GM21529 (cell line): ENCODE results near the gene BRD4.

ENCODE experiments used
- ATAC-seq: cut with Tn5 transposase; IDR thresholded peaks from one replicate; pipeline ENCODE4 v1.9.1; 2021; ENCODE audit not compliant: unreplicated experiment

Gene BRD4

DNA sequence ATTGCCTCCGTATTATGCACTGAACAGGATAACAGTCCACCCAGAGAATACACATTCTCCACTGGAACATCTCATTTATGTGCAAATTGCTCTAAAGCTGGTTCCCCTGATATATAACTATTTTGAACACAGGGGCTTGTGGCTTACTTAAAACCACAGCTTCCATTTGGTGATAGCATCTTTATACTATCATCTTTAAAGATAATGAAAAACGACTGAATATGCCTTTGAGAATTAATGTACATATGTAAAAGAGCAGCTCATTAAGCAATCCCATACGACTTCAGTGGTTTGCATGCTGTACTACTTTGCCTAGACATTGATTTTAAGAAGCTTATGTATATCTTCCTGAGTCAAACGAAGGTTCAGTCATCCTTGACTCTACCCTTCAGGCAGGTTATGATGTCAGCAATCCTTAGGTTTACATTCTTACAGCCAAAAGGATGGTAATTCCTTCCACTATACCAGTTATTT is 40.8 kb downstream of the BRD4 start:
- ATAC-seq = no peak

DNA sequence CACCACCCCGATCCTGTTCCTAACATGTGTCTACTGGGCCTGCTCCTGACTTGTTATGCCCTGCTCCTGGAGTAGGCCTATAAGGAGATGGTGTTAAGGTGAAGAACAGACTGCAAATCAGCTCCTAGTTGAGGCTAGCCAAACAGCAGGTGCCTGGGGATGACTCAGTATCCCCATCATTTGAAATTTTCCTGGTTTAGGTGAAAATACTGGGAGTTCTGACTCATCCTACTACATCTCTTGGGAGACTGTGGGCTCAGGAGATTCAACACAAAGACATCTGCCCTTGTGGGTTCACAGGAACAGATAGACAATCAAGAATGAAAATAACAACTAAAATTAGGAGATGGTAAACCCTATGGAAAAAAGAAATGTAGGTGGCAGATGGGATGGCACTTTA is 41.2 kb downstream of the BRD4 start:
- ATAC-seq = no peak

DNA sequence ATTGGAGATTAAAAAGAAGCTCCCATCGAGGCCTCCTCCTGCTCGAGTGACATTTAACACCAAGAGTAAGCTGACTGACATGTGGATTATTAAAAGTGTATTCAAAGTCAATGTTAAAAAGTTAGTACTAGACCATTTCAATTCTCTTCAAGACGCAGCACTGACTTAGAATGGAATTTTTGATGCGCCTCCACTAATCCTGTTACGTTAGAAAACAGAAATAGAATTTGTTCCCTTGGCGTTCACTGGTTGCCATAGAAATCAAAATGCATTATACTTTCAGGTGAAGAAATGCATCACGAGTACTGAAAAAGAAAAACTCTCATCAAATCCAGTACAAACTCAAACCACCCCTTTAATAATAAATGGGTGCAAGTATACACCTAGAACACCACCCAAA is 42.2 kb downstream of the BRD4 start:
- no peak for ATAC-seq

DNA sequence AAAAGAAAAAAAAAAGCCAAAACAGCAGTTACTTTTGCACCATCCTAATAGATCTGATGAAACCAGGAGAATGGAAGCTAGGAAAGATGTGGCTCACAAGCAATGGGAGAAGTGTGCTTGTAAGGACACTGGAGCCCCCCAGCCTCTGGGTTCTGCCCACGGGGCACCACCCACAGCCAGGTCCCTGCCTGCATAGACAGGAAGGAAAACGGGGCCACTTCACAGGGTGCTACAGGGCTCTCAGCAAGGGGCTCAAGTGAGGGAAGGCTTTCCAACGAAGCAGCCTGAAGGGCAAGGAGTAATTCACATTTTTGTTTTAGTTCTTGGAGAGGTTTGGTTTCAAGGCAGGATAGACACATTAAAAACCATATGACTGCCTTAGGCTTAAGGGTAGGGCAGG is 42.7 kb downstream of the BRD4 start:
- no peak for ATAC-seq

DNA sequence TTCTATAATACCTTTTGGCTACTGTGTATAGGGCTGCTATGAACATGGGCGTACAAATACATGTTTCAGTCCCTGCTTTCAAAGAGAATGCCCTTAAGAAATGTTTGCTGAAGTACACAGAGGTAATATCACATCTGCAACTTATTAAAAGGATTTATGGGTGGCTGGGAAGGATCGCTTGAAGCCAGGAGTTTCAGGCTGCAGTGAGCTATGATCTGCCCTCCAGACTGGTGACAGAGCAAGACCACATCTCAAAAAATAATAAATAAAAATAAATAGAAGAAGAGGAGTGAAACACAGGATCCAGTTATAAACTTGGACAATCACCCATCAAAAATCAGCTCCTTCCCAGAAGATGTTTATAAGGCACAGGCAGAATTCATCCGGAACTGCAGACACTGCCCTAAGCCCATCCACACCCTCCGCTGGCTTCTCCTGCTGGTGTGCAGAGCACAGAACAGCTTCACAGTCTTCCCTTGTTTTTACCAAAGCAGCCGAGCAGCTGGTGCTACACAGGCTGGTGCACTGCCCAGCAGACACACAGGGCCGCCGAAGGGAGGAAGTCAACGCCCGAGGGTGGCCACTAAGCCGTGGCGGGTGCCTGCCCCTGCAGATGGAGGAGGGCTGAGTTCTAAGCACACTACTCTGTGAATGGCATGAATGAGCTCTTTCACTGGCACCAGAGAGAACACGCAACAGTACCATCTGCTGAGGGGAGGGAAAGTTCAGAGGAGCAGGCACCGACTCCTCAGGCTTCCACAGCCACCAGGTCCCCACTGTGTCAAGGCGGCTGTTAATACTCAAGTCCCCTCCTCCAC is 44.0 kb downstream of the BRD4 start:
- no peak for ATAC-seq

DNA sequence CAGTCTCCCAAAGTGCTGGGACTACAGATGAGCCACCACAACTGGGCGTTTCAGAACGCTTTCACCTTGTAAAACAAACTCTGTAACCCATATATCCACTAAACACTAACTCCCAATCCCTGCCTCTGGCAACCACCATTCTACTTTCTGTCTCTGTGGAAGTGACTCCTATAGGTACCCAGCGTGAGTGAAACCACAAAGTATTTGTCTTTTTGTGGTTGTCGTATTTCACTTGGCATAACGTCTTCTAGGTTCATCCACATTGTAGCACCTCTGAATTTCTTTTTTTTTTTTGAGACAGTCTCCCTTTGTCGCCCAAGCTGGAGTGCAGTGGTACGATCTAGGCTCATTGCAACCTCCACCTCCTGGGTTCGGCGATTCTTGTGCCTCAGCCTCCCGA is 44.8 kb downstream of the BRD4 start:
- no peak for ATAC-seq

DNA sequence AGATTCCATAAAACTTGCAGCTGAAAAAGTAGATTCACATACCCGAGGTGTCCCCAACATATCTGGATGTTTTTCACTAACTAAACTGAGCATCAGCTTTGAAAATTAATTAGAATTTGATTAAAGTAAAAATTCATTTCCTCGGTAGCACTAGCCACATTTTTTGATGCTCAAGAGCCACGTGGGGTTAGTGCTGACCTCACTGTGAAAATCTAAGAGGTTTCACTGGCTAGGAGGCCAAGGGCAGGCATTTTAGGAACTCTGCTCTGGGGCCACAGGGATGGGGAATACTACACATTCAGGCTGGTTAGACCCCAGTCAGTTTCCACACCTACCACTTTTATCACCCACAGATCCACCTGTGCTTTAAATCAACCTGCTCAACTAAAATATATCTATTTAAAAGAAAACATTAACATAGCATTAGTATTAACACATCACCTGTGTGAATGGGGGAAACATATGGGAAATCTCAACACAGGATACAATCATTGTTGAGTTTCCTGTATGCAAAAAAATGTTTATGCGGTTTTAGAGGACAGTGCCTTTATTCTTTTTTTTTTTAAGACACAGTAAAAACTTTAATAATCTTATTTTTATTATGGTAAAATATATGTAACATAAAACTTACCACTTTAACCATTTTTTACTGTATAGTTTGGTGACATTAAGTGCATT is 45.5 kb downstream of the BRD4 start:
- no peak for ATAC-seq

DNA sequence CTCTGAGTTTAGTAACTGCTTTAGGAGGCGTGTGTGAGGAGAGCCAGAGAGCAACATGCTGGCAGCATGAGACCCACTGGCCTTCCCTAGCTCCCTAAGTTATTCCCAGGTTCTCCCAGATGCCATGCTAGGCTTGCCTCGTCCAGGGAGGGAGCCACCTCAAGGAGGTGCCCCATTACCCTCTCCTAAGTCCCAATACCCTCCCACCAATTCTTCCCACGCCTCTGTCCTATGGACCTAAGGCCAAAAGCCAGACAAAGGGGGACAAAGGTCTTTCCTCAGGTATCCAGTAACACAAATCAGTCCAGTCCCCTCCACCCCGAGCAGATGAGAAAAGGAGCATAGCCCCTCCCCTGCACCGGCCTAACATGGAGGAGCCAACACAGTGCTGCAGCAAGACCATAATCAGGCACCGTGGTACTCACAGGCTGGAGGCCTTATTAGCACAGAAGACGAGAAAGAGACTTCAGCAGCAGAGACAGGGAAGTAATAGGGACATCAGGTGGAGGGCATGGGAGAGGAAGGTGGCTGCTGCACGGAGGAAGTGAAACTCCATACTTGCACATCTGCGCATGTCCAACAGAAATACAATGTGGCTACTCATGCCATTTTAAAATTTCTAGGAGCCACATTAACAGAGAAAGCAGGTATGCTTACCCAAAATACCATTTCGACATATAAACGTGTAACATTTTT is 46.3 kb downstream of the BRD4 start:
- ATAC-seq = no peak

DNA sequence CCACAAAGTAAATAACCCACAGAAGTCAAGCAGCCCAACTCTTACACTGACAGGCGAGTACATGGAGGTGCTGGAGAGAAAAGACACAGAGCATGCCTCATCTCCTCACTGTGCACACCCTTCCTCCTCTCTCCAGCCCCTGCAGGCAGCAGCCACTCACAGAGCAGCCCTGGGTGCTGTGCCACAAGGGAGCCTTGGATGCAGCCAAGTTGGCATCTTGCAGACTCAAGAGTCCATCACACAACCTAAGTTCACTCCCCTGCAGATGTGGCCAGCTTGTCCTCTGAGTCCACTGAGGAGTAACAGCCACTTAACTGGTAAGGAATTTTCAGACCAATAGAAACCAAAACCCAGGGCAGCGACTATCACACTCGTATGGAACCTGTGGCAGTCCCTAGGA is 47.4 kb downstream of the BRD4 start:
- no peak for ATAC-seq

DNA sequence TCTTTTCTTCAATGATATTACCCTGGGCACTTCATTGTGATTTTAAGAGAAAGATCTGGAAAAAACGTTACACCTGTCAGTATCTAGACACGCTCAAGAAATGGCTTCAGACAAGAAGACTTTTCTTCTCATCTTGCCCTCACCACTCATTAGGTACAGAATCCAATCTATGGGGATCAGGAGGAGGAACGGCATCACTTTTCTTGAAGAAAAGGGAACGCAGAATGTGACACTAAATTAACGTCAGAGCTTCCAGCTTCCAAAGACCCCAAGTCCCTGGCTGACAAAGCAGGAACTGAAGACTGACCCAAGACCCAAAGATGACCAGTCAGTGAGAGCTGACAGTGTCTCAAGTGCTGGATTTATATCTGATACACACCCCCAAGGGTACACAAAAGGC is 48.2 kb downstream of the BRD4 start:
- no peak for ATAC-seq

DNA sequence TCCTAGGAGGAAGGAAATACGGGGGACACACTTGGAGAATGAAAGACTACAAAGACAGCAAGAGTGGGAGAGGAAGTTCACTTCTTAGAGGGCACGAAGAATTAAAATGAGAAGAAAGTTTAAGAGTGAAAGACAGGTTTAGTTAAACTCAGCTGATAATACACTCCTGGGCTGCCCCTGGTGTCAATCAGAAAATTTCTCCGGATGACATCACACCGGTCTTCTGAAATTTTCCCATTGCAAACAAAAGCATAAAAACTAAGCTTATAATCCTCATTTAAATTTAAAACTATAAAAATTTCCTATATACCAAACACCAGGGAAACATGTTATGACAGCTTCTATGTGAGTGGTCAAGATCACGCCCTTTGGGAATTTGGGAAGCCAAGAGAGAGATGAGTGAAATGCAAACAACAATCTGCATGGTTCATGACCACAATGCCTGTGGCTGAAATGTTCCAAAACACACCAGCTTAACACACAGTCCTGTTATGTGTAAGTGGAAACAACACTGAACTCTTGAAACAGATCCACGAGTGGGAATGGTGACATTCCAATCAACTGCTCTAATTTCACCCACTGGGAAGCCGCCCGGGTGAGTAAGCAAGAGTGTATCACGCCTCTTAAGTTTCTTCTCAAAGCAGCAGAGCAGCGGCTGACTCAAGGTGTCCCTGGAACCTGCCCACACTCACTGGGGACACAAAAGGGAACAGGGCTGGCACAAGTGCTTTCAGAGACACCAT is 49.0 kb downstream of the BRD4 start:
- no peak for ATAC-seq

DNA sequence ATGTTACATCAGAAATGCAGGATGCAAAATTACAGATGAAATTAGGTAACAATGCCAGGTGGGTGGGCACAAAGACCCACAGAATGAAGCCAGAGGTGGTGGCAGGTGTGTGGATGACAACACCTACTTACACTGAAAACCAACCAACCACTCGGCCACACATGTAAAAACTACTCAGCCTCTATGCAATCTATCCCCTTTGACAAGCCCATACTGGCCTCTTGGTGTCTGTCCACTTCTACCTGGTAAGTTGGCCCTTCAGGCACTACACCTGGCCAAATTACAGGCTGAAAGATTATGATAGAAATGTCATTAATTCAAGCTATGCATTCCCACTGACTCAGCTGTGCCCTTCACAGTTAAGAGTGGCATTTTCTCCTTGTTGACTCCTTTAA is 50.0 kb downstream of the BRD4 start:
- ATAC-seq = no peak

DNA sequence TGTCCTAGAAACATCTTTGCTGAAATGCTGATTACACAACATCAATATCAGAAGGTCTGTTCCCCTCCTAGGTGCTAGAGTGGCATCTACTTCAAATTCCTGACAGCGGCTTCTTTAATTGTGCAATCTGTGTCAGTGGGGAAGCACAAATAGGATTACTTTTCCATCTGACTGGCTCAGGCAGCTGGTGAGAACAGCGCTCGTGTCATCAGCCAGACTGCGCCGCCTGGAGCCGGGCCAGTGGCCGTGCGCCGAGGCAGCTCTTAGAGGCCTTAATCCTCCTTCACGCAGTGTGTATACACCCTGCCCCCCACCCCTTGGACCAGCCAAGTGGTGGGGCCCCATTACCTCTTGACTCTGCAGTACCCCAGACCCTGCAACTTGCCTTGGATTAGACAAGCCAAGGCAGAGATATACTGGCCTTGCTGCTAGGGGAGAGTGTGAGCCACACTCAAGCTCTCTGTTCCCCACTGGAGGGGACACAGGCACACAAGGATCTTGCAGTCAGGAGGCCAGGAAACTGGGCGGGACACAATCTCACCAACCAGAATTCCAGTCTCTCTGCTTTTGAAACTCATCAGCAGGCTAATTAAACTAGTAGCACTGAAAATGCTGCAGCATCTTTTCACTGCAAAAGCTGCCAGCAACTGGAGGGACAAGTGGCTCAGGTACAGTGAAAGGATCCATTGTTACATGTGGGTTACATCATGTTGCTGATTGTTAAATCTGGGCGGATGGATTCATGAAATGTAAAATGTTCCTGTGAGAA is 51.2 kb downstream of the BRD4 start:
- ATAC-seq = no peak

DNA sequence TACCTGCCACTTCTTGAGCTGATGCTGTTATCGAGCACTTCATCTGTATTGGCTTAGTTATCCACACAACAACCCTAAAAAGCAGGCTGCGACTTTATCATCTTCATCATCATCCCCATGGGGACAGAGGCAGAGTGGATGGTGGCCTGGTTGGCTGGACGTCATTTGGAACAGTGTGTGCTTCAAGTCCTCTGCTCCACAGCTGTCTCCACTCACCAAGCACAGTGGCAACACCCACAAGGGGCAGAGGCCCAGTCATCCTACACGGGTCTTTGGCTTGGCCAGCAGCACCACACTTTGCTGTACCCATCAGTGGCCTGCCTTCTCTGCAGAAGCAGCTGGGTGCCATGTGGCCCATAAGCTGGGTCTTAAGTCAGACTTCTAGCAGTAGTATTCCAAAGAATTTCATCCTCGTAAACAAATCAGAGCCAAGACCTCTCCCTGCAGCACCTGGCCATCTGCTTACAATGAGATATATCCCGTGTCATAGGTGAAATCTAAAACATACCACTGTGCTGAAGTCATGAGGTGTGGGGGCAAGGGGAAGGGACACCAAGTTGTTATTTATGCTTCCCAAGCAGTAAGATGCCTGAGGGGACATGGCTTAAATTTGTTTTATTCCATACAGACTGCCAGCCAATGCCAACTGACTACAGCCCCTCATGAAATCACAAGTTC is 52.2 kb downstream of the BRD4 start:
- no peak for ATAC-seq

DNA sequence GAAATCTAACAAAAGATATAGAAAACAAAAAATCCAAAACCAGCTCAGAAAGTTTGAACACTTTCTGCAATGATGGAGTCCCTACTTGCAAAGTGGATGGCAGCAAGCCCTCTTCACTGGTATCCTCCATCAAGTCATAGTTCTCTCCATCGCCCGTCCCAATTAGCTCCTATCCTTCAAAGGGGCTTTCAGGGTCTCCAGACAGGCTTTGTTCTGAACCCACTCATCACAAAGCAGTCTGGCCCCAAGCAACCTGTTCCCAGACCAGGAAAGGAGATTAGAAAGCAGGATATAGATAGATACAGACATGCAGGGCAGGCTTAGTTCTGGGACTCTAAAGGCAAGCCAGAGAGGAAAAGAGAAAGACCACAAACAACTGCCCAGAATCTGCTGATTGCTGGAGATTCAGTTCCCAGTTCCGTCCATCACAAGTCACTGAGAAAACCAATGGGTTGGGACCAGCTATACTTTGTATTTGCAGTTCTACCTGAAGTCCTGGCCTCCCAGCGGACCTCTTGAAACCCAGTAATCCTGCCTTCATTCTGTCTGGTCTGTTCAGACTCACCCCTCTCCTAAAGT is 52.9 kb downstream of the BRD4 start:
- no peak for ATAC-seq

DNA sequence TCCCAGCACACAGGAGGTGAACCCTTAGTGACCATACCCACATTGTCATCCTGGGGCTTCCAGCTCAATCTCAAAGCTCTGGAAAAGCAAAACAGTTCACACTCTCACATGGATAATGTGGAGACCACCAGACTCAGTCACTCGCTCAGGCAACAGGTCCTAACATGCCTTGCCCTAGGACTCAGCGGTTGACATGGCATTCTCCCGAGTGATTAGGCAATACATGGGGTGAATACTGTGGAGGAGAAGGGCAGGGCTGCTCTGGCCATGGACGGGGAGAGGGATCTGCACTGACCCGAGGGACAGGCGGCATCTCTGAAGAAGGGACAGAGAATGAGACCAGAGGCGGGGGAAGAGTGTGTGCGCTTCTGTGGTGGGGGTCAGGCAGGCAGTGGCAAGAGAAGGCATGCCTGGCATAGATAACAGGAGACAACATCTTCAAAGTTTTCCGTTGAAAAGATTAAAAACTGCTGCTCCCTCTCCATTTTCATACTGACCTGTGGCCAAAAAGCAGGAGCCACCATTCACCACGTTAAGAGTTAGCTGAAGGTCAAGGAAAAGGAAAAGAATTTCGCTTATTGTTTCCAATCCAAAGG is 55.6 kb downstream of the BRD4 start:
- ATAC-seq = no peak

DNA sequence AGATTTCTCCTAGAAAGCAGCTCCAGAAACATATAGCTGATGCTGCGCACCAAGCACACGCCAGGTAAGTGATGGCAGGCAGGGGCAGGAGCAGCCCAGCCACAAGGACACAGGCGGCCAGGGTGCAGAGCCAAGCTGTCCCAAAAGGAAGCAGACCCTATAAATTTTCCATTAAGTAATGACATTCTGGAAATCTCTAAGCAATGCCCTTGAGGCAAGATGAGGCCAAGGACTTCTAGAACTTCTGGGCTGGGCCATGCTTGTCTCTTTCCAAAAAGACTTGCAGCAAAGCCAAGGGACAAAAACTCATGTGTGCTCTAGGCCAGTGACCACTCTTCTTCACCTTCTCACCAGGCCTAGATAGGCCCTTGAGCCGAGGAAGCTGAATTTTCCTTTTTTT is 57.9 kb downstream of the BRD4 start:
- no peak for ATAC-seq

DNA sequence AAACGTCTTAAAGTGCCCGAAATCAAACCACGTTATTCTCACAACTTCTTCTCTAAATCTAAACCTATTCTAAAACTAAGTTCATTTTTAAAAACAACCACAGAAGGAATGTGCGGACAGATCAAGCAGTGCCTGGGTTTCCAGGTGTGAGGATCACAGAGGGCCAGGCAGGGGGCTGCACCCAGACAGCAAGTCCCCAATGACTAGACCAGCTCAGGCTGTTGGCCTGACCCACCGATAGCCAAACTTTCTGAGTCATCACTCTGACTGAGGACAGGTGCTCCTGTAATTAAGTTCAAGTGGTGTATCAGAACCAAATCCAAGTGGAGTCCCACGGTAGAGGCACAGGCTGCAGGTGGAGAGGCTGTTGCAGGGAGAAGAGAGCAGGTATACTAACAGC is 62.5 kb downstream of the BRD4 start:
- no peak for ATAC-seq

DNA sequence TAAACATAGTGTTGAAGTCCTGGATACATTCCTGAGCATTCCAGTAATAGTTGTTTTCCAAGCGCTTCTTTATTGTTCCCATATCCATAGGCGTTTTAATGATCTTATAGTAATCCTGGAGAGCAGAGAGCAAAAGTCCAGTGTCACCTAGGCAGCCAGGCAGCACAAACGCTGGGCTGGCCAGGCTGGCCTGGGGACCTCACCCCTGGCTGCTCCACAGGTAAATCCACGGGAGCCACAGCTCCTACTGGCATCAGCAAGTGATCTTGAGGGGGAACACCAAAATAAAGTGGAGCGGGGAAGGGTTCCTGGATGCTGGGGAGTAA is 63.4 kb downstream of the BRD4 start:
- ATAC-seq = no peak
